Panc1 (cell line): ENCODE measurements around the gene KRTAP3-1. TPM values are rescaled to one million over a fixed set of nuclear protein-coding genes. Genes with fewer than 3 reads are reported as not detected.

Source experiments
- ATAC-seq: fragments of 200-7000 bp; cut with Tn5 transposase; 2 replicates; pipeline ENCODE4 v1.9.1; 2020; ENCODE audit warnings: mild to moderate bottlenecking, moderate library complexity
- BruUV-seq: library from RNA; stranded (reverse); fragments of 400-500 nt; replicated peaks from 2 replicates; lab custom pipeline; 2021; lab: Mats Ljungman, UMichigan
- CTCF ChIA-PET: fragments of 300-600 bp; sonication (Branson Sonifier 250); formaldehyde crosslinking; loops from one replicate; lab custom pipeline; 2022; ENCODE audit warnings: antibody characterized with exemption; lab: Charles Lee
- POLR2A ChIA-PET: fragments of 300-600 bp; sonication (Branson Sonifier 250); formaldehyde crosslinking; loops from one replicate; lab custom pipeline; 2022; ENCODE audit warnings: antibody characterized with exemption; lab: Charles Lee
- DNase-seq: peaks from one replicate; pipeline ENCODE4 v3.0.0-alpha.2; 2010; ENCODE audit warnings: low read depth, low spot score
- H3K27ac ChIP-seq: 2 replicates; pipeline ENCODE4 v1.5.1; 2011; ENCODE audit warnings: mild to moderate bottlenecking, low read length, inconsistent platforms
- H3K27me3 ChIP-seq: fragments of 200-500 bp; sonication (Bioruptor generic); 2 replicates; pipeline ENCODE4 v1.6.0; 2014; ENCODE audit warnings: low read length, inconsistent platforms; ENCODE audit not compliant: control insufficient read depth, insufficient read depth
- H3K36me3 ChIP-seq: fragments of 200-500 bp; sonication (Bioruptor generic); 2 replicates; pipeline ENCODE4 v1.5.1; 2014; ENCODE audit warnings: inconsistent platforms, mild to moderate bottlenecking, low read length, moderate library complexity; ENCODE audit not compliant: control insufficient read depth, insufficient read depth
- H3K4me1 ChIP-seq: 2 replicates; pipeline ENCODE4 v1.5.1; 2011; ENCODE audit warnings: inconsistent platforms, mild to moderate bottlenecking, low read length, moderate library complexity; ENCODE audit not compliant: control insufficient read depth, insufficient read depth
- H3K4me3 ChIP-seq, 2 experiments: 2 replicates each; pipeline ENCODE4 v1.5.1; 2011 to 2012; ENCODE audit warnings: low read depth in 2 of 2, low read length in 2 of 2, mild to moderate bottlenecking in 2 of 2, inconsistent platforms in 1 of 2, moderate library complexity in 1 of 2
- H3K9me3 ChIP-seq: fragments of 200-500 bp; sonication (Bioruptor generic); 2 replicates; pipeline ENCODE4 v1.5.1; 2014; ENCODE audit warnings: low read depth, mild to moderate bottlenecking, inconsistent platforms, low read length, moderate library complexity; ENCODE audit not compliant: control insufficient read depth, insufficient read depth
- CTCF ChIP-seq: fragments of 450-650 bp; IDR thresholded peaks from 2 replicates; pipeline ENCODE4 v1.5.1; 2017; ENCODE audit warnings: mild to moderate bottlenecking
- POLR2AphosphoS5 ChIP-seq: IDR thresholded peaks from 2 replicates; pipeline ENCODE4 v1.6.1; 2012; ENCODE audit warnings: mild to moderate bottlenecking, low read depth, low read length, moderate library complexity
- REST ChIP-seq, 2 experiments: IDR thresholded peaks; 2 replicates each; pipeline ENCODE4 v1.6.1; 2011 to 2012; ENCODE audit warnings: low read depth in 2 of 2, control low read depth in 1 of 2, low read length in 1 of 2, mild to moderate bottlenecking in 1 of 2, moderate library complexity in 1 of 2; ENCODE audit not compliant: insufficient read depth in 1 of 2
- SIN3A ChIP-seq: IDR thresholded peaks from 2 replicates; pipeline ENCODE4 v1.6.1; 2012; ENCODE audit warnings: low read depth, mild to moderate bottlenecking, low read length, moderate library complexity, borderline replicate concordance; ENCODE audit not compliant: insufficient read depth
- TCF7L2 ChIP-seq: IDR thresholded peaks from 2 replicates; pipeline ENCODE4 v1.6.1; 2011; ENCODE audit warnings: mild to moderate bottlenecking, low read depth, low read length, inconsistent platforms
- in situ Hi-C: cut with HindIII; loops from 2 replicates; pipeline ENCODE4 v1.10.0; 2016; ENCODE audit warnings: low sequenced_read_pairs, low pct_unique_long_range_greater_than_20kb
- intact Hi-C: fragments of 100-400 bp; cut with micrococcal nuclease; formaldehyde crosslinking; loops from one replicate; pipeline ENCODE4 v1.10.0; 2022; ENCODE audit not compliant: unreplicated experiment
- total RNA-seq: library from RNA; stranded (reverse); gene quantifications from one replicate; pipeline ENCODE4 v1.2.1, GENCODE V29; 2021; ENCODE audit not compliant: unreplicated experiment

The KRTAP3-1 gene
- total RNA-seq, 1 experiment from 2014 or later: not detected

GRCh38 chr17:41012326-41013120 lies 3.6 kb upstream of the KRTAP3-1 start:
- BruUV-seq: no TSS peak
- H3K27ac ChIP-seq: no peak overlapping the region
- TF ChIP-seq POLR2AphosphoS5 (no peak), REST (IDR thresholded peaks at IDR 0.05; ENCODE audit: insufficient read depth in 1 of 2, low read depth in 2 of 2, low read length in 1 of 2) (no peak), CTCF (no peak), SIN3A (no peak), TCF7L2 (no peak)
- no peaks in the 10 kb centered on the region; the same call in 1 of the 2 replicates for H3K27me3 ChIP-seq
- H3K4me1 ChIP-seq: no peaks in the 10 kb centered on the region
- POLR2A ChIA-PET: no interaction called here
- H3K4me3 ChIP-seq: no peak overlapping the region
- H3K36me3 ChIP-seq: no peaks in the 10 kb centered on the region
- intact Hi-C loops: no loop called here
- DNase-seq: no peak
- no peak for ATAC-seq
- CTCF ChIA-PET: no interaction called here
- no peaks in the 10 kb centered on the region for H3K9me3 ChIP-seq
- in situ Hi-C loops: no loop called here

GRCh38 chr17:41010441-41010840 lies 1.5 kb upstream of the KRTAP3-1 start:
- no peak for ATAC-seq
- H3K4me3 ChIP-seq: no peak overlapping the region
- no peaks in the 10 kb centered on the region for H3K4me1 ChIP-seq
- no TSS peak for BruUV-seq
- in situ Hi-C loops: no loop called here
- intact Hi-C loops: no loop called here
- no peak for TF ChIP-seq POLR2AphosphoS5
- no peak for TF ChIP-seq REST (IDR thresholded peaks at IDR 0.05; ENCODE audit: insufficient read depth in 1 of 2, low read depth in 2 of 2, low read length in 1 of 2)
- TF ChIP-seq SIN3A: no peak
- TF ChIP-seq TCF7L2: no peak
- TF ChIP-seq CTCF: no peak
- no peaks in the 10 kb centered on the region; the same call in 1 of the 2 replicates for H3K27me3 ChIP-seq
- CTCF ChIA-PET: no interaction called here
- no peaks in the 10 kb centered on the region for H3K36me3 ChIP-seq
- H3K27ac ChIP-seq: no peak overlapping the region
- DNase-seq: no peak
- POLR2A ChIA-PET: no interaction called here
- H3K9me3 ChIP-seq: no peaks in the 10 kb centered on the region
